SK-N-SH treated with all-trans-retinoic acid at 6 μM for 48 hours (cell line): ENCODE measurements around the gene EEA1.

Experiments used
- OSR1 ChIP-seq: fragments of 250-450 bp; sonication (Bioruptor Pico); IDR thresholded peaks from 2 replicates; pipeline ENCODE4 v1.8.0; 2022; ENCODE audit warnings: moderate library complexity, mild to moderate bottlenecking, inconsistent platforms
- PPARA ChIP-seq: fragments of 250-450 bp; sonication (Bioruptor Pico); IDR thresholded peaks from 2 replicates; pipeline ENCODE4 v1.5.0; 2020; ENCODE audit warnings: mild to moderate bottlenecking, borderline replicate concordance
- TF ChIP-seq, protein P1 (sequence below): fragments of 250-450 bp; sonication (Bioruptor Pico); IDR thresholded peaks from 2 replicates; pipeline ENCODE4 v1.5.1; 2020; ENCODE audit warnings: low read depth, mild to moderate bottlenecking, moderate library complexity

DNA sequence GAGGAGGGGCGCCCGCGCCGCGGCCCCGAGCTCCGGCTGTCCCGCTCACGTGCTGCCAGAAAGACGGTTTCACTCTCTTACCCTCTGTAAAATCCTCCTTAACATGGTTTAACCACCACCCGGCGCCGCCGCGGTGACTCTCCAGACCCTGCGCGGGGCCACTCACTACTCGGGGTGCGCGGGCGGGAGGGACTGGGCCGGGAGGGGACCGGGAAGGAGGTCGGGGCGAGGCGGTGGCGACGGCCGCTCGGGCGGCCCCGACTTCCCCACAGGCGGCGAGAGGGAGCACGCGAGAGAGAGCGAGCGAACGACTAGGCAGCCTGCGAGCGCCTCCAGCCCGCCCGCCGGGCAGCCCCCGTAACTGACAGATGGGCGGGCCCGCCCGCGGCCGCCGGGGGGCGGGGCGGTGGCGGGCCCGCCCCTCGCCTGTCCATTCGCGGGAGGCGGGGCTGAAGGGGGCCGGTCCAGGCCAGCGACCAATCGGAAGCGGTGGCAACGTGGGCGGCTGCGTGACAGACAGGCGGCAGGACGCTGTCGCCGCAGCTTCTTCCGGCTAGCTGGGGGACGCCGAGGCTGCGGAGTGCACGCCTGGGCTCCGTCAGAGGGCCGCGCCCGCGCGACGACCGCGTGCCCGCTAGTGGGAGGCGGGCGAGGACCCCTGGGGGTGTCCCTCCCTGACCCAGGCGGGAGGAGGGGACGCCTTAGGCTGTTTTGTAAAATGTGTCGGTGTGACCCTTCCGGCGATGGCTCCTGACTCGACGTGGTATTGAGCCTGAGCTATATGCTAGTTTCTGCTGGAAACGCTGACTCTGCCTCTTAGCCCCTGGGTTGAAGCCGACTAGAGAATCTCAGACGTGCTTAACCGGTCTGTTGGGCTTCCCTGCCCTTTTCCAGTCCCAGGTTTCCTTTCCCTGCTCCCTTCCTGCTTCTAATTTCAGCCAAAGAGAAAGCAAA lies at the start of gene EEA1:
- TF ChIP-seq OSR1, result no peak
- no peak; the same call in 1 of the 2 replicates for TF ChIP-seq PPARA
- TF ChIP-seq, protein P1, sequence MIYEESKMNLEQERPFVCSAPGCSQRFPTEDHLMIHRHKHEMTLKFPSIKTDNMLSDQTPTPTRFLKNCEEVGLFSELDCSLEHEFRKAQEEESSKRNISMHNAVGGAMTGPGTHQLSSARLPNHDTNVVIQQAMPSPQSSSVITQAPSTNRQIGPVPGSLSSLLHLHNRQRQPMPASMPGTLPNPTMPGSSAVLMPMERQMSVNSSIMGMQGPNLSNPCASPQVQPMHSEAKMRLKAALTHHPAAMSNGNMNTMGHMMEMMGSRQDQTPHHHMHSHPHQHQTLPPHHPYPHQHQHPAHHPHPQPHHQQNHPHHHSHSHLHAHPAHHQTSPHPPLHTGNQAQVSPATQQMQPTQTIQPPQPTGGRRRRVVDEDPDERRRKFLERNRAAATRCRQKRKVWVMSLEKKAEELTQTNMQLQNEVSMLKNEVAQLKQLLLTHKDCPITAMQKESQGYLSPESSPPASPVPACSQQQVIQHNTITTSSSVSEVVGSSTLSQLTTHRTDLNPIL (CRISPR knock-in tag), result no peak
